DMS153 treated with DMSO at 0.1 percent for 48 hours (cell line): ENCODE results near the gene GPR171.
"Not testable (repeated sequence)": the region's sequence is repeated elsewhere in the genome, so short reads cannot be mapped to it uniquely, and the experiment has no call there.

Source experiments
- DNase-seq: peaks from one replicate; lab custom pipeline; 2025; ENCODE audit not compliant: unreplicated experiment; lab: John Stamatoyannopoulos, UW

Gene GPR171

GRCh38 chr3:151203051-151203420 is at the start of gene GPR171:
Gene GPR171 (minus strand): TSS chr3:151203216. CDS start chr3:151199386, 3,830 bp downstream.
- DNase-seq = no peak

- DNase-seq = no peak
Measured at GRCh38 chr3:151248772-151249337, 45.8 kb upstream of the GPR171 start.

- not testable (repeated sequence) for DNase-seq
Measured at GRCh38 chr3:151242006-151242405, 39.0 kb upstream of the GPR171 start.

- no peak for DNase-seq
Measured at GRCh38 chr3:151236736-151237135, 33.7 kb upstream of the GPR171 start.

- no peak for DNase-seq
Measured at GRCh38 chr3:151236316-151236715, 33.3 kb upstream of the GPR171 start.

- DNase-seq = no peak
Measured at GRCh38 chr3:151234825-151235224, 31.8 kb upstream of the GPR171 start.

- no peak for DNase-seq
Measured at GRCh38 chr3:151232991-151233390, 30.0 kb upstream of the GPR171 start.

- DNase-seq = not testable (repeated sequence)
Measured at GRCh38 chr3:151232403-151232802, 29.4 kb upstream of the GPR171 start.

GRCh38 chr3:151230646-151231045 is 27.6 kb upstream of the GPR171 start:
- DNase-seq = no peak

GRCh38 chr3:151228666-151229040 is 25.6 kb upstream of the GPR171 start:
- DNase-seq = no peak

GRCh38 chr3:151227807-151228665 is 25.0 kb upstream of the GPR171 start:
- peak; percentile 37 for DNase-seq

GRCh38 chr3:151227266-151227806 is 24.3 kb upstream of the GPR171 start:
- DNase-seq = no peak

GRCh38 chr3:151226825-151227224 is 23.8 kb upstream of the GPR171 start:
- DNase-seq = no peak

GRCh38 chr3:151226088-151226563 is 23.1 kb upstream of the GPR171 start:
- no peak for DNase-seq

GRCh38 chr3:151225040-151225975 is 22.3 kb upstream of the GPR171 start:
- no peak for DNase-seq

- DNase-seq = no peak
Measured at GRCh38 chr3:151224268-151224866, 21.4 kb upstream of the GPR171 start.

- no peak for DNase-seq
Measured at GRCh38 chr3:151219056-151219455, 16.0 kb upstream of the GPR171 start.

GRCh38 chr3:151218136-151218535 is 15.1 kb upstream of the GPR171 start:
- no peak for DNase-seq

GRCh38 chr3:151216641-151217607 is 13.9 kb upstream of the GPR171 start:
- no peak for DNase-seq

- DNase-seq = no peak
Measured at GRCh38 chr3:151214459-151214858, 11.4 kb upstream of the GPR171 start.
